Inflammatory macrophage treated with lipopolysaccharide for 1 hour (primary cell): Measurements from ENCODE around the gene PILRA.
A peak's percentile ranks its signal among the peaks of the same experiment; 100 is the strongest.

Experiments
- DNase-seq, 2 donors: peaks; one replicate each; pipeline ENCODE4 v3.0.0-alpha.2; 2020 to 2022

PILRA gene

GRCh38 chr7:100413889-100414288 lies 40.6 kb downstream of the PILRA start:
- no peak for DNase-seq

- DNase-seq = no peak
Observed at GRCh38 chr7:100415448-100415847, 42.2 kb downstream of the PILRA start.

DNA sequence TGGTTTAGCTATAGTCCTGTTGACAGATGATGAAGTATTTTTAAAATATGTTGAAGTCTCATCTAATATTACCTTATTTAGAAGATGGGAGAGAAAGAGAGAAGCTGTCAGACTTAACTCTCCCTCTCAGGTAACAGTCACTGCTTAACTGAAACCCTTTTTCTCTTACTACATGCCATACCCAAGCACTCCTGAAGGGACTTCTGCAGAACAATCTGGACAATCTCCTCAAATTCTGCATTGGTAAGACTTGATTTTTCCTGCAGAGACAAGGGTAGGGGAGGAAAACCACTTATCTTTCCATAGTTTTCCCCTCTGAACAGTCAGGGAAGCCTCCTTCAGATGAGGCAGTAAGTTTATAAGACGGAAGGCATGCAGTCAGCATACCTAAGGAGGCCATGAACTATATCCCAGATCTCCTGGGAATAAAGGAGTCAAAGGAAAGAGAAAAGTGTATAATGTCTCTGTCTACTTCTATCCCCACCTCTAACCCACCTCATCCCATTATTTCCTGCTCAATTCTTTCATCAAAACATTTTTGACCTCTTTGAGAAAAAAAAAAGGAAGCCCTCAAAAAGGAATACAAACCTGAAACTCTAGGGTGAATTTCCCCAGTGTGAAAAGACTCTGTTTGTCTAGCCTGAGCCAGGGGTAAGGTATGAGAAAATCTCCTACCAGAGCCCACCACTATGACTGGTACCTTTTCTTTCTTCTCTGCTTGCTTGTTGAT lies 45.8 kb downstream of the PILRA start:
- DNase-seq = no peak

- no peak for DNase-seq
Observed at GRCh38 chr7:100419660-100420226, 46.5 kb downstream of the PILRA start.

DNA sequence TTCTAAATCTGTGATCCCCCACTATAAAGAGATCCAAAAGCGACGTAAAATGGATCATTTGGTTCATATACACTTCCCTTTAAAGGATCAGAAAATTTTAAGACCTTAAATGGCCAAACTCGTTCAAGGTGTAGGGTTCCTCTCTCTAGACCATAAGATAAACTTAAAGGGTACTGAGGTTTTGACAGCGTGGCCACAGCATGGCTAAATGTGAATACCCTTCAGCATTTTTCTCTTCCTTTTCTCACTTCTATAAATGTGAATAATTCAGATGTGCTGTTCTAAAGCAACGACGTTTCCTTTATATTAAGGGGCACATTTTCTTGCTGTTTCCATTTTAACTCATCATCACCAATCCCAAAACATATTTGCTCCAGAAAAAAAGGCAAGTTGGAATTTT lies 50.0 kb downstream of the PILRA start:
- no peak for DNase-seq

DNA sequence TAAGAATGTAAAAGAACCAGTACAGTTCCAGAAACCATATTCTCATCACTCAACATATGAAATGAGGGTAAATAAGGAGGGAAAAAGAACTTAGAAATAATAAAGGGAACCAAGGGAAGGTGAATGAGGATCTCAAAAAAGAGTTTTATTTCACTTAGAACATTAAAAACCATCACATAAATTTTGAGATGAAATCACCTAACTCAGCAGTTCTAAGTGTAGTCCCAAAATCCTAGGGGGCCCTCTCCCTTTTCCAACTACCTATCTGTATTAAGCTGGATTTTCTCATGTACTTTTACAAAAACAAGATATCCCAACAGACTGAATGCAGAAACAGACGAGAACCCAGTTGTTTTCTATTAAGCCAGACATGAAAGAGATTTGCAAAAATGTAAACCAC lies 52.1 kb downstream of the PILRA start:
- no peak for DNase-seq

DNA sequence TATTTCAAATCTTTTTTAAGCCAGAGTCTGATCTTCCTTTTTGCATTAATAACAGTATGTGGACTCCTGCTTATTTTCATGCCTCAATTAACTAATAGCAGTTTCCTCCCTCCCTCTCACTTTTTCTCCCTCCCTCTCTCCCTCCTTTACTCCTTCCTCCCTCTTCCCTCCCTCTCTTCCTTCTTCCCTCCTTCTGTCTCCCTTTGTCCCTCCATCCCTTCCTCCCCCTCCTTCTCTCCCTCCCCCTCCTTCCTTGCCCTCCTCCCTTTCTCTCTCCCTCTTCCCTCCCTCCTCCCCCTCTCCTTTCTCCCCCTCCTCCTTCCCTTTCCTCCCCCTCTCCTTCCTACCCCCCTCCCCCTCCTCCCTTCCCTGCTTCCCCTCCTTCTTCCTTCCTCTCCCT lies 53.2 kb downstream of the PILRA start:
- DNase-seq = no peak

- no peak for DNase-seq
Observed at GRCh38 chr7:100427762-100428198, 54.5 kb downstream of the PILRA start.

DNA sequence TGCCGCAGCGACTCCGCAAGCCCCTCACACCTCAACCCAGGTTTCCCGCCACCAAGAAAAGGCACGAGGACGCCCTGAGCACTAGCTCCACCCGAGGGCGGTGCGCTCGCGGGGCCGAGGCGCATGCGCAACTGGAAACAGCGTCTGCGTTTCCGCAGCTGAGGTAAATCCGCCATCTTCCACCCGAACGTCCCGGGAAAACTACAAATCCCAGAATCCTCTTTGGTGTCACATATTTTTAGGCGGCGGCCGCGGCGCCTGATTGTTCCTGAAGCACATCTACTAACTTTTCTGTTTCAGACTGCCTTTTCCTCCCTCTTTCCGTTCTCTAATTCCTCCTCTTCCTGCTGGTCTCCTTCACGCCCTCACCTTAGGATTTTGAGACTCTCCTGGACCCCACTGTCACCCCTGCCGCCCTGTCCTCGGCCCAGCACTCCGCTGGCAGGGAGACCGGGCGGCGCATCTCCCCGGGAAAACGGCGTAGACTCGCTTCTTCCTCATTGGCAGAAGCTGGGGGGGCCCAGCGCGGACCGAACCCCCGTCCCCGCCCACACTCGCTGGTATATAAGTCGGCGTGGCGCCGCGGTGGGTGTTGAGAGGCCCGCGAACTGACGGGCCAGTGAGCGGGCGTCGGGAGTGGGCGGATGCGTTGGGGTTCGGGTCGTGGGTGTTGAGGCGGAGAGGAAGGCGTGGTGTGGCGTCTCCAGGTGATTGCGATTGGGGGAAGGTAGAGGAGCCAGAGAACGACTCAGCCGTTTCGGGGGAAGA lies 55.1 kb downstream of the PILRA start, which contains the start of gene ZCWPW1:
TSS of gene ZCWPW1 (minus strand) at position 505 of the 768 bp plus-strand sequence. CDS start 8,054 bp downstream, outside the sequence.
- peak; percentile 93 to 96 for DNase-seq

- peak; percentile 98 to 100 for DNase-seq
Observed at GRCh38 chr7:100428967-100429636, 55.8 kb downstream of the PILRA start.

GRCh38 chr7:100429637-100430492 lies 56.6 kb downstream of the PILRA start, which contains the start of gene MEPCE:
MEPCE (plus strand) TSS chr7:100429831; CDS start chr7:100430019, 188 bp downstream.
- peak; percentile 85 to 97 for DNase-seq

DNA sequence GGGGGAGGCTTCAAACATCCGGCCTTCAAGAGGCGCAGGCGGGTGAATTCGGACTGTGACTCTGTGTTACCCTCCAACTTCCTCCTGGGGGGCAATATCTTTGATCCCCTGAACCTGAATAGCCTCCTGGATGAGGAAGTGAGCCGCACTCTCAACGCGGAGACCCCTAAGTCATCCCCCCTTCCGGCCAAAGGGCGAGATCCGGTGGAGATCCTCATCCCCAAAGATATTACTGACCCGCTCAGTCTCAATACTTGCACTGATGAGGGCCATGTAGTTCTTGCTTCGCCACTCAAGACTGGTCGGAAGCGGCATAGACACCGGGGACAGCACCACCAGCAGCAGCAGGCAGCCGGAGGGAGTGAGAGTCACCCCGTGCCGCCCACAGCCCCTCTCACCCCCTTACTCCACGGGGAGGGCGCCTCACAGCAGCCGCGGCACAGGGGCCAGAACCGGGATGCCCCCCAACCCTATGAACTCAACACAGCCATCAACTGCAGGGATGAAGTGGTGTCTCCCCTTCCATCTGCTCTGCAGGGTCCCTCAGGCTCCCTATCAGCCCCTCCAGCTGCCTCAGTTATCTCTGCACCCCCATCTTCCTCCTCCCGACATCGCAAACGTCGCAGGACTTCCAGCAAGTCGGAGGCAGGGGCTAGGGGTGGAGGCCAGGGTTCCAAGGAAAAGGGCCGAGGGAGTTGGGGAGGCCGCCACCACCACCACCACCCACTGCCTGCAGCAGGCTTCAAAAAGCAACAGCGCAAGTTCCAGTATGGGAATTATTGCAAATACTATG lies 57.4 kb downstream of the PILRA start:
- DNase-seq = no peak

- DNase-seq = no peak
Observed at GRCh38 chr7:100431286-100431735, 58.0 kb downstream of the PILRA start.

GRCh38 chr7:100432053-100432452 lies 58.8 kb downstream of the PILRA start:
- no peak for DNase-seq

DNA sequence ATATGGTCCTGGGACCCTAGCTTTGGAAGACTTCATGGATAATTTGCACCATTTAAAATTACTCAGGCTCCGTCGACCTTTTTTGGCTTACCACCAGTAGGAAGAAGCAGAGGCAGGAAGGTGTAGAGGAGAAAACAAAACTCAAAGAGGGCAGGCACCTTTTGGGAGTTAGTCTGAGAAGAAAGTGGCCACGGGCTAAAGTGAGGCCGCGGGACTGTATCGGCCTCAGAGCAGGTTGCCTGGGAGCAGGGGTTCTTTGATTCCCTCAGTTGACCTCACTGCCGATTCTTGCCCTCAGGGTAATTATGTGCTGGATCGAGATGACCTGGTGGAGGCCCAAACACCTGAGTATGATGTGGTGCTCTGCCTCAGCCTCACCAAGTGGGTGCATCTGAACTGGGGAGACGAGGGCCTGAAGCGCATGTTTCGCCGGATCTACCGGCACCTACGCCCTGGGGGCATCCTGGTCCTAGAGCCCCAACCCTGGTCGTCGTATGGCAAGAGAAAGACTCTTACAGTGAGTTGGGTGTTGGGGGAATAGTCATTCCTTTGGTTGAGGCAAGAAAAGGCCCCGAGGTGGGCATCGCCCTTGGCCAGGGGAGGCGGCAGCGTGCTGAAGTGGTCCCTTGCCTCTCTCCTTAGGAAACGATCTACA lies 59.5 kb downstream of the PILRA start:
- DNase-seq = no peak

DNA sequence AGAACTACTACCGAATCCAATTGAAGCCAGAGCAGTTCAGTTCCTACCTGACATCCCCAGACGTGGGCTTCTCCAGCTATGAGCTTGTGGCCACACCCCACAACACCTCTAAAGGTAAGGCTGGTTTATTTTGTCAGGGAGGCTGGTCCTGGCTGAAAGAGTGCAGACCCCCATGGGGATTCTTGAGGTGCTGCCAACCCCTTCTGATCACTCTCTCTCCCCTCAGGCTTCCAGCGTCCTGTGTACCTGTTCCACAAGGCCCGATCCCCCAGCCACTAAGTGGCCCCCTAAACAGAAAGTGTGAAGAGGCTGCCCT lies 59.9 kb downstream of the PILRA start:
- DNase-seq = no peak

DNA sequence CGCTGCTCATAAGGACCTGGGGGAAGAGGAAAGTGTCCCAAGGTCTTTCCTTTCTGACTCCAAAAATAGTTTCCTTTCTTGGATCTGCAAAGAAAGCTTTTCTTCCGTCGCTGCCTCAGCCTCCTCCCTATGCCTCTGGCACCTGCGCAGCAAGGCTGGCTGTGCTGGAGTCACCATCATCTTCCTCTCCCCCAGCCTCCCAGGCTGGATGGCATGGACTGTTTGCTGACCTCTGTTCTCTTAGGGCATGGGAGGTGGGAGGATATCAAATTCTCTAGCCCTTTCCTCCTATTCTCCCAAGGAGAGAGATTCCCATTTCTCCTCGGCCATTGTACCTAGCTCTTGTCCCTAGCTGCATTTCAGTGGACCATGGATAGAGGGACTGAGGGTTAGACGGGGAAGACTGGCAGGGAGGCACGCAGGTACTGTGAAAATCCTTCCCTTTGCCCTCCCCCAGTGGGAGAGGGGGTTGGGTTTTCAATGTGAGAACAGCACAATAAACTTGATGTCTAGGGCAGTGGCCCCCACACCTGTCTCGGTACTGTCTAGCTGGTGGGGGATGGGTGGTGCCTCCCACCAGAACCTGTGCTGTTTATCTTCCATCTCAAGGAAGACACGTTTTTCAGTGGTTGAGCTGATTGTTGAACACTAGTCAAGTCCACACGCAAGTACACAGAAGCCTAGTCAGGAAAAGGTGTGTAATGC lies 60.5 kb downstream of the PILRA start:
- DNase-seq = no peak

DNA sequence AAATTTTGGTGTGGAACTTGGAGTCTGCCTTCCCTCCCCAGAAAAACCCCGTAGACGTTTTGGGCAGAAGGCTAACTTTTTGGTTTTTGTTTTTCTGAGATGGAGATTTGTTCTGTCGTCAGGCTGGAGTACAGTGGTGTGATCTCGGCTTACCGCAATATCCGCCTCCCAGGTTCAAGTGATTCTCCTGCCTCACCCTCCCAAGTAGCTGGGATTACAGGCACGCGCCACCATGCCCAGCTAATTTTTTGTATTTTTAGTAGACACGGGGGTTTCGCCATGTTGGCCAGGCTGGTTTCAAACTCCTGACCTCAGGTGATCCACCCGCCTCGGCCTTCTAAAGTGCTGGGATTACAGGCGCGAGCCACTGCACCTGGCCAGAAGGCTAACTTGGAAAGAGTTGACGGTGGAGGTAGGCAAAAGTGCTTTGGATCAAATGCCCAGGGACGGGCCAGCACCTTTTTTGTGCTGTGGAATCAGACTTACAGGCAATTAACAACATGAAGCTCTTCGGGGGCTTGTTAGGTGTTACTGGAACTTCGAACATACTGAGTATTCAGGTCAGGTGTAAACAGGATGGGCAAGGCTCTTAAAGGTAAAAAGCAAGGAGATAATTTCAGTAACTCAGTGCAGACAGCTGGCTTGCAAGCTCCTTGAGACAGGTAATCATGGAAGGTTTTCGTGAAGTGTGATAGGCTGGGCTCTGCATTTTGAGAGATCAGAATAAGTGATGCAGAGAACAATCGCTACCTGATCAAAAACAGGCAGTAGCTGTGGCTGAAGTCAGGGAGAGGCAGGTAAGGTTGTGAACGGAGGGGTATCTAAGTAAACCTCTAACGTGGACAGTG lies 61.2 kb downstream of the PILRA start:
- no peak for DNase-seq
